NAMALWA (cell line): ENCODE data around the gene SGMS1.
A peak's percentile ranks its signal among the peaks of the same experiment; 100 is the strongest.
"Not testable (repeated sequence)": the region's sequence is repeated elsewhere in the genome, so short reads cannot be mapped to it uniquely, and the experiment has no call there.

Experiments used
- DNase-seq: peaks from one replicate; pipeline ENCODE4 v3.0.0-alpha.2; 2015; ENCODE audit warnings: low spot score

The SGMS1 gene

DNA sequence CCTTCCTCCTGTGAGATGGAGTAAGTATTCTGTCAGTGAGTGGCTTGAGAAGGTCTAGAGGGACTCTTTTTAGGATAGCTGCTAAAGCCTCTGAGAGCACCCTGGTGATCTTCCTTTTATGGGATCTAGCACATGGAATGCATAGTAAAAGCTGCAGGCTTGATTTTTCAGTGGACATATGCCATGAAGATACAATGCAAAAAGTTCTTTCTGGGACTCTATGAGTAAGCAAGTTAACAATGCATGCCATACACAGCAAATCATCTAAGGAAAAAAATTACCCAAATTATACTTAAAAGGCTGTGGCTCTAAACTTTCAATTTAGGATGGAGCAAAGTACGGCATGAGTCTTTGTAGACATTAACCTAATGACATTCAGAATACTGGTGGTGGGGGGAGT lies 154.5 kb downstream of the SGMS1 start:
- no peak for DNase-seq

DNA sequence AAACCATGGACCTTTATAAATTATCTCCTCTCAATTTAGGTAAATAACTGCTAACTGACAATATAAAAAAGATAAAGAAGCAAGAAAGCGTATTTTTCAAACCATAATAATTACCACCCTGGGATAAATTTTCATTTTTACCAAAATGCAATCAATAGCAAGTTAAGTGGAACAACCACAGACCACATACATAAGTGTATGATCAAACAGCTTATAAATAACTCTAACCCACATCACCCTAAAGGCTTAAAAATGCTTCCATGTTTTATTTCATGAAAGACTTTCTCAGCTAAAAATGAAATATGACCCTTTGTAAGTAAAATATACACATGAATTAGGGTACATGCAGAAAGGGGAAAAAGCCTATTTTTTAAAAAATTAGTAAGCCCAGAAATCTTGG lies 156.5 kb downstream of the SGMS1 start:
- no peak for DNase-seq

DNA sequence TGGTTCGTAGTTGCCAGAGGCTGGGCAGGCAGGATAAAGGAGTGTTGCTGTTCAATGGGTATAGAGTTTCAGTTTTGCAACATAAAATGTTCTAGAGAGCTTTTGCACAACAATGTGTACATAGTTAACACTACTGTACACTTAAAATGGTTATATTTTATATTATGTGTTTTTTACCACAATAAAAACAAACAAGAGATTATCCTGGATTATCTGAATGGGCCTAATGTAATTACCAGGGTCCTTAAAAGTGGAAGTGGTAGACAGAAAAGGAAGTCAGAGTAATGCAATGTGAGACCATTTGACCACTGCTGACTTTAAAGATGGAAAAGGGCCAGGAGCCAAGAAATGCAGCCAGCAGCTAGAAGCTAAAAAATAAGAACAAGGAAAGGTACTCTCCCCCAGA lies 159.7 kb downstream of the SGMS1 start:
- DNase-seq = no peak

DNA sequence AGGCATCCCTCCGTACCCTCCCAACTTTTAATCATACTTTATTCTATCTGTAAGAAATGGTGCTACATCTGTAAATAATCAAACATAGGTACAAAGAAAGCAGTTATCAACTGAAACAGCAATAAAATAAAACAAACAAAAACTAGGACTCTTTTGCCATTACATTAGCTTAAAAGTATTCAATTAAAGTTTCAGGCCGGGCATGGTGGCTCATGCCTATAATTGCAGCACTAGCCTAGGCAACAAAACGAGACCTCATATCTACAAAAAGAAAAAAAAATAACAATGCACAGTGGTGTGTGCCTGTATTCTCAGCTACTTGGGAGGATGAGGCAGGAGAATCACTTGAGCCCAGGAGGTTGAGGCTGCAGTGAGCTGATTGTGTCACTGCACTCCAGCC lies 161.9 kb downstream of the SGMS1 start:
- DNase-seq = no peak

DNA sequence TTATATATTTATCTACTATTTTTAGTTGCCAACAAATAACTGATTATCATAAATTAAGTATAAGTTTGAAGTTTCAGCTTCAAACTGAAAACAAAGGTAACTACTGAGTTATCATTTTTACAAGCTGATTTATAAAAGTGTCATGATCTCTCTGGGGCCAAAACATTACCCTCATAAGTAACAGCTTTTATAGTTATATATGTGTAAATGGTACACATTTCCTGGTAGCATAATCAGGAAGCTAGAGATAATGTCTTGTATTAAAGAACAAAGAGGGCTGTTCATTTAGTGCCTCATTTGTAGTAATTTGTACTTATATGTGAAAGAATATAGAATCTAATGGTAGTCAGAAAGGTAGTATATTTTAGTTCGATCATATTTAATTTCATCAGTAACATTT lies 162.6 kb downstream of the SGMS1 start:
- DNase-seq = no peak

DNA sequence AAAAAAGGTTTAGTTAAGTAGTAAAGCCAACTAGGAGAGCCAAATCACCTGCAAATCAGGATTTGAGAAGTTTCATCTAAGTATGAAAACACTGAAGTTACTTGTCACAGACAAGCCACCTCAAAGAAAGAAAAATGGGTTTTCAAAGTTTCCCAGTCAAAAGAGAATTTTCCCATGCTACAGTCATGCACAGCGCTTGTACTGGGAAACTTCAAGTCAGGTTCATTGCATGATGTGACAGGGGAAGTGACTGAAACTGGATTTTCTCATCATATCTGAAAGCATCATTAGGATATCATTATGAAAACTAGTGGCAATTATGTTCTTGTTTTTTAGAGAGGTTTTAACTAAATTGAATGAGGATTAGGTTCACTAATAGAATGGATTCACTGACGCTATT lies 167.0 kb downstream of the SGMS1 start:
- peak; percentile 26 for DNase-seq

DNA sequence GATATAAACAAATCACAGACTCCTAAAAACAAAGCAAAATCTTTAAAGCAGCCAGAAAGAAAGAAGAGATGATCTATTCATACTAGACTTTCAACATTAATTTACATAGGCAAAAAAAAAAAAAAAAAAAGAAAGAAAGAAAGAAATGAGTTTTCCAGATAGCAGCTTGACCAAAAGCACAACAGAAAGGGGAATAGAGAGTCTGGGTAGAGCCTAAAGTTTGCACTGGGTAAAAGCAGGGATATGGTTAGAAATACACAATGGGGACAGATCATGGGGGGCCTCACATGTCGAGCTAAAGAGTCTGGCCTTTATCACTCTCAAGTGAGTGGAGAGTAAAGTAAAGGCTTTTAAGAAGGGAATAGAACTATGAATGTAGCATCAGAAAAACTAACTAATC lies 169.8 kb downstream of the SGMS1 start:
- peak; percentile 35 for DNase-seq

DNA sequence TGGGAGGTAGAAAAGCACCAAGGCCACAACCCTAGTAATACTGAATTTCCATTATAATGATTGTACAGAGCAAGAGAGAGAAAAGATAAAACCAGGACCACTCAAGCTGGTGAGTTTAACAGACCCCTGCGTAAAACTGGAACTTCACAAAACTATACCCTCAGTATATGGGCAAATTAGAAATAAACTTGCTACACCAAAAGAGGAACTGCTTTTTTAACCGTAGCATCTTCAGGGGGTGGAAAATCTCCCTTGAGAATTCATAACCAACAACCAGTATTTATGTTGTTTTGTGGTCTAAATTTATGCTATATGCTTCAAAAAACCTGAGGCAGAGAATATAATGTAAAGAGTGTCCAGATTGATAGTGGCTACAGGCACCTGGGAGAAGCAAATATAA lies 171.2 kb downstream of the SGMS1 start:
- peak; percentile 82 for DNase-seq

DNA sequence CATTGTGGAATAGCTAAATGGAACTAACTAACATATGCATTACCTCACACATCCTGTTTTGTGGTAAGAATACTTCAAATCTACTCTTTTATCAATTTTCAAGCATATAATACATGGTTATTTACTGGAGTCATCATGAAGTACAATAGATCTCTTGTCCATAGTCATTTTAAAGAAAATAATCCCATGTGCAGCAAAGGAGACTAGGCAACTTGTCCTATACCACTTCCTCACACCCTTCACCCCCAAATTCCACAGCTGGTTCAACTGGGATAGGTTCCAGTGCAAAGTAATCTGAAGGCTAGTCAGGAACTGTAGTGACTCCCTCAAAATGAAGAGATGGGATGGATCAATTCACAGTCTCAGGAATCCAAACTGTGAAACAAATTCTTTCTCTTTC lies 176.1 kb downstream of the SGMS1 start:
- DNase-seq = no peak

DNA sequence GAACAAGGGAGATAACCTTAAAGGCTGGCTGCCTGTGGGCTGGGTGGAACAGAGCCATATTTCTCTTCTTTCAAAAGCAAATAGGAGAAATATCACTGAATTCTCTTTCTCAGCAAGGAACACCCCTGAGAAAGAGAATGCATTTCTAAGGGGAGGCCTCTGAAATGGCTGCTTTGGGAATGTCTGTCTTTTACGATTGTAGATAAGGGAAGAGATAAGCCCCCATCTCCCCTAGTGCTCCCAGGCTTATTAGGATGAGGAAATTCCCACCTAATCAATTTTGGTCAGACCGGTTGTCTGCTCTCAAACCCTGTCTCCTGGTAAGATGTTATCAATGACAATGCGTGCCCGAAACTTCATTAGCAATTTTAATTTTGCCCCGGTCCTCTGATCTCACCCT lies 178.0 kb downstream of the SGMS1 start:
- not testable (repeated sequence) for DNase-seq

DNA sequence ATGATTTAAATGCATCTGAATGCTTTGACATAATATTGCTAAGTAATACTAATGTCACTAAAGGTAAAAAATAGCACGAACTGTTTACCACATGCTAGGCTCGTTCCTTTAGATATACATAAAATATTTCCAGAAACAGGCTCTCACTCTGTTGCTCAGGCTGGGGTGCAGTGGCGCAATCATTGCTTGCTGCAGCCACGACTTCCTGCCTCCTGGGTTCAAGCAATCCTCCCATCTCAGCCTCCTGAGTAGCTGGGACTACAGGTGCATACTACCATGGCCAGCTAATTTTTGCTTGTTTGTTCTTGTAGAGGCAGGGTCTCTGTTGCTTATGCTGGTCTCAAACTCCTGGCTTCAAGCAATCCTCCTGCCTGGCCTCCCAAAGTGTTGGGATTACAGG lies 183.3 kb downstream of the SGMS1 start:
- DNase-seq = no peak

DNA sequence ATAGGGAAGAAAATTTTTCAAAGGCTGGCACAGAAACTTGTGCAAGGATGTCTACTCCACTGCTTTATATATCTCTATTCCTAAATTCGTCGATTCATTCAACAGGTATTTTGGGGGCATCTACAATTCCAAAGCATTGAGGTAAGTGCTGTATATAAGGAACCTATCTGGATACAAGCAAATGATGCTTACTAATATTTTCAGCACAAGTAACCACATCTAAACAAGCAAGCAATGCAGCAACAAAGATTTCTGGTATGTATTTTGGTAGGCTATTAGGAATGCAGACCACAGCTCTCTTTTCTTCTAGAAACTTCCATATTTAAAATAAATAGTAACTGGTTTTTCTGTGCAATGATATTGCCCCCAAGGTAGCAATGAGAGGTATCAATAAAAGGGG lies 183.9 kb downstream of the SGMS1 start:
- no peak for DNase-seq

DNA sequence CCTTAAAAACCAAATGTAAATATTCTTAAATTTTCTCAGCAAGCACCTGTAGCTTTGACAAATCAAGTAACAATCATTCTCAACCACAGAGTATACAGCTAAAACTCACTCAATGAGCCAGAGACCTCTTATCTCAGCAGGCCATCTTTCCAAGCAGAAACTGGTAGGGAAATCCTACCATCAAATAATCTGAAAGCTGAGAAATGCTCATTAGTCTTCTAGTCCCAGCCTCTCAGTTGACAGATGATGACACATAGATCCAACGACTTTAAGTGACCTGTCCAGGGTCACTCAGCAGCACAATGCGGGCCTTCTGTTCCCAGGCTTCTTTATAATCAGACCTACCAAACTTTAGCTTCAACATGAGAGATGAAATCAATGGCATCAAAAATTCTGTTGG lies 184.6 kb downstream of the SGMS1 start:
- DNase-seq = no peak

DNA sequence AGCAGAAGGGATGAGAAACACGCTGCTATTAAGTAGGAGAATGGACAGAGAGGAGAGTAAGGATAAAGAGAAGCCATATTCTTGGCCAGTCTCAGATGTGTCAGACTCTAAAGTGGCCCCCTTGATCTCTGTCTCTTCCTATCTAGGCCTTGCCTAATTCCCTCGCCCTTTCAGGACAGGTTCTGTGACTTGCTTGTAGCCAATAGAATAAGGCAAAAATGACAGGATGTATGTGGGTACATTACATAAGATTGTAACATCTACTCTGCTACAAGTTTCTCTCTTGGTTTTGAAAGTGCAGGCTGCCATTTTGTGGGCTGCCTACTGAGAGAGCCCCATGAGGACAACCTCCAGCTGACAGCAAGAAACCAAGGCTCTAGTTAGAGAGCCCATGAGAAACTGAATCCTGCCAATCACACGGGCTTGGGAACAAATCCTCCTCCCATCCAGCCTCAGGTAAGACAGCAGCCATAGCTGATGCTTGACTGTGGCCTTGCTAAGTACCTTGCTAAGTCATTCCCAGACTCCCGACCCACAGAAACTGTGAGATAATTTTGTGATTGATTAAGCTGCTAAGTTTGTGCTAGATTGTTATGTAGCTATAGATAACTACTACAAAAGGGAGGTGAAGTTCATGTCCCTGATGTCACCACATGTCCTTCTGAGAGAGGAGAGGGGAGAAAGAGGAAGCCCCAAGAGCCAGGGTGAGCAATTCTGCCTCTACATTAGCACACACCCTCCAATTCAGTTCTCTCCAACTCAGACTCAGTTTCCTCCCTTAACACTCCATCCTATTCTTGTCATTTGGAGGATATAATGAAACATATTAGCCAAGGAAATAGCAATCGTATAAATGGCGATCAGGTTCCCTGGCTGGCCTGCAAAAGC lies 185.5 kb downstream of the SGMS1 start:
- no peak for DNase-seq

DNA sequence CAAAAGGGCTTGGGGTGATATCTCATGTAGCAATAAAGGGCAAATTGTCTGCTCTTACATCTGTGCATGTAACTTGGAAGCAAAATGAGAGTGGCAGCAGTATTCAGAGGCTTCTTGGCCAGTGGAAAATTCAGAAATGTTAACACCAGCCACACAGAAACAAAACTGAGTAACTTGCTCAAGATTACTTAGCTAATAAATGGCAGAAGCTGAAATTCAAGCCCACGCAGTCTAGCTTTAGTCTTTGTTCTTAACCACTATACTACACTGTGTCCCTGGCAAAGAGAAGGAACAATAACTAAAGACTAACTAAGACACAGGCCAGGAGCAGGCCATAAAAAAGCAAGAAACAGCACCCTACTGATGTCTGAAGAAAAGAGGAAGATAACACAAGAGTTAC lies 186.5 kb downstream of the SGMS1 start:
- DNase-seq = no peak

DNA sequence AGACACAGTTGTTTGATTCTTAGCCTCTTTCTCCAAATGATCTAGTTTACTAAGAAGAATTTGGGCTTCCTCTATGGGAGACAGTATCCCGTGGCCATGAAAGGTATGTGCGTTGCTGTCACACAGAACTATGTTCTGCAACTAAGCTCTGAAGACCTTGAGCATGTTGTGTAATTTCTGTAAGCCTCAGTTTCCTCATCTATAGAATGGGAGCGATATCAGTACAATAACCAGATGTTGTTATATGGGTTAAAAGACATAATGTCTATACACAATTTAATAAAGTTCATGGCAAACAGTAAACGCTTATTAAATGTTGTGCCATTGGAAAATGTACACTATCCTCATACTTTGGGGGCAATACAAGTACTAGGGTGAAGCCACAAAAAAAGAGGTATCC lies 187.0 kb downstream of the SGMS1 start:
- DNase-seq = no peak

DNA sequence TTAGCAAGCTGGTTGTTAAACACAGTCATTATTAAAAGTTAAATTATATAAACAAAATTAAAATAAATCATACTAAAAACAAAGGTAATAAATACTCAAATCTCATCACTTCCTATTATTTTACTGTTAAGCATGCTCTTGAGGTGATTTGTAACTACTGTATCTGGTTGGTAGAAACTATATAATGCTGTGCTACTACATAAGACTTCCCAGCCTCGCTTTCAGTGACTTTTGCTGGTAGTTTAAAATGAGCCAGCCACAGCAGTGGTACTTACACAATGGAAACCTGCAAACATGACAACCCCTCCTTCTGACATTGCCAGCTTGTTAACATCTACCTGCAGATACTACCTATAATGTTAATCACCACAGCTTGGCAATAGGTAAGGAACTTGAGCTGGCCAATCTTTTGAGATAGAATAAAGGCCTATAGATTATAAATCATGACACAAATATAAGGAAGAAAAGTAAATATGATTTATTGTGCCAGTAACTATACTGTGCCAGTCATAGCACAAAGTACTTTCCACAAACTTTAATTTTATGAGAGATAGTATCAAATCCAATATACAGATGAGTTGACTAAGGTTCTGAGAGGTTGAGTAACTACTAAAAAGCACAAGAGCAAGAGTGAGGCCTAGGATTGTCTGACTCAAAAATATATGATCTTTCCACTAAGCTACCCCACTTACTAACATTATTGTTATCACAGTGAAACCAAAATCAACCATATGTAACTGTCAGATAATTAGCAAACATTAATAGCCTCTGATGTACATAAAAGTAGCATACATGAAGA lies 191.3 kb downstream of the SGMS1 start:
- no peak for DNase-seq

DNA sequence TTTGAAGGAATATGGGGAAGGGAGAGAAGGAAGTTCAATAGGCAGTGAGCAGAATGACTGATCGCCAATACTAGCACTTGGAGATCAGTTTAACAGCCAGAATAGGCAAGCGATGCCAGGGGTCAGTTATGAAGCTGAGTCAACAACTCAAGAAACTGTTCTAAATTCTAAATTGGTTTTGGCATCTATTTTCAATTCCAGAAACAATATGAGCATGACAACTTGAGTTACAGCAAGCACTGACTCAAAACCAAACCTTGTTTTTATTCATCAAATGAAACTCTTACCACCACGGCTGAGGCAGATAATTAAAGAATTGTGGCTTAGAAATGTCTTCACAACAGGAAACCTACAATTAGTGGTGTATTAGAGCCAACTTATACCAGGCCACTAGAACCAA lies 192.0 kb downstream of the SGMS1 start:
- no peak for DNase-seq

DNA sequence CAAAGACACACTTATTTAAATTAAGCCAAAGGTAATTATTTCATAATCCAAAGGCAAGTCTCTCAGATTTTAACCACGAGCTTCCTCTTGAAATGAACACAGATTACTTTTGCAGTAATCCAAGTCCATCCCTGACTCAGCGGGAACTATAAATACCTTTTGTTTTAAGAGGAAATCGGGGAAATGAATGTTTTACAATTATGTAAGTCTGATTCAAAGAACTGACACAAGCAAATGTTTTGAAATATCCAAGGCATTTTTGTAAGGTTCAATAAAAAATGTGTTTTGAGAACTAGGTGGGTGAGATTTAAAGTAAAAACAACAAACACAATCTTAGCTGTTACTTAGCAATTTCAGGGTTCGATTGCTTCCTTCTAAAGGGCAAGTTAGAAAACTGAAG lies 192.6 kb downstream of the SGMS1 start:
- no peak for DNase-seq

DNA sequence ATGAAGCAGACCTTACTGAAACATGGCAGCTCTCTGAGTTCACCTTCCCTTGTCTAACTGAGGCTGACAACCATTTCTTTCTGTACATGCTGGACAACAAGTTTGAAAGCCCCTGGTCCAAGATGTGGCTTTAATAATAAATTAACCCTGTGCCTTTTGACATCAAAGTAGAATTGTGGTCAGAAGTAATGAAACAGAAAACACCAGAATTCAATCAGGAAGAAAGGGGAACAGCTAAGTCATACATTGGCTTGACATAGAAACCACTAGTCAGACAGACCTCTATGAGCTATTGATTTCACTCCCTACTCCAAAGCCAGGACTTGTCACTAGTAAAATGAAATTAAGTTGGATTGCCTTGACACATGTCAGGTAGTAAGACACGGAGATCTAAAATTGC lies 197.3 kb downstream of the SGMS1 start:
- DNase-seq = no peak

DNA sequence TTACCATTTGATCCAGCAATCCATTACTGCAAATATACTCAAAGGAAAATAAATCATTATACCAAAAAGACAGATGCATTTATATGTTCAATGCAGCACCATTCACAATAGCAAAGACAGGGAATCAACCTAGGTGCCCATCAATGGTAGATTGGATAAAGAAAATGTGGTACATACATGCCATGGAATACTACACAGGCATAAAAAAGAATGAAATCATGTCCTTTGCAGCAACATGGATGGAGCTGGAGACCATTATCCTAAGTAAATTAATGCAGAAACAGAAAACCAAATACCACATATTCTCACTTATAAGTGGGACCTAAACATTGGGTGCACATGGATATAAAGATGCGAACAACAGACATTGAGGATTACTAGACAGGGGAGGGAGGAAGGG lies 198.5 kb downstream of the SGMS1 start:
- not testable (repeated sequence) for DNase-seq

DNA sequence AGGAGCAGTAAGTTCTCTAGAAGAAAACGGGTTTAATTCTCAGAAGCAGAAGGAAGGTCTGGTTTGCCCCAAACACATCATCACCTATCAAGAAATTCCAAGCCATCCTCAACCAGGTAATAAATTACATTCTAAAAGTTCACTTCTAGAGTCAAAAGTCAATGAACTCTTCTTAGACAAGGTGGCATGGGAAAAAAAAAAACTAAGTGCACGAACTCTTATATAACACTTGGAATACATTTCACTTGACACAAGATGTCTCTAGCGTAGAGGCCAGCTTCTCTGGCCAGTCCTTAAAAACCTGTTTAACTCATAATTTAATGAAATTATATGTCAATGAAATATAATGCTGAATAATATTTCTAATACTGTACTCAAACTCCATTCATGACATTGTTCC lies 200.3 kb downstream of the SGMS1 start:
- no peak for DNase-seq

DNA sequence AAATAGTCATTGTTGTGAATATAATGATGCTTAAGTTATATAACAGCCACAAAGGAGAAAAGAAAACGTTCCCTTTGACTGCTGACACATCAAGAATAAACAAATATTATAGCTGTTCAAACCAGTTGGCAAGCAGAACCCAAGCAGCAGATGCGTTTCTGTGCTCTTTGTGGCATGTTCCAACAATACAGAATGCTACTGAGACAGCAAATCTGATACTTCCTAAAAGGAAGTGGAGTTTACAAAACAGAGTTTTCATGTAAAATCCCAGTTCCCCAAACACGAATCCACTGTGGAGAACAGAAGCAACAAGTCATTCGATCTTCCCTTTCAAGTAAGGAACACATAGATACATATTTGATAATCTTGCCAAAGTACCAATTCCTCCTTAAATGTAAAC lies 201.5 kb downstream of the SGMS1 start:
- DNase-seq = no peak
